Activated naive CD4-positive, alpha-beta T cell (primary cell): ENCODE measurements around the gene FAM90A1.
"Not testable (repeated sequence)": the region's sequence is repeated elsewhere in the genome, so short reads cannot be mapped to it uniquely, and the experiment has no call there.

Experiments
- DNase-seq, 4 experiments: peaks; one replicate each; lab custom pipeline; 2025; lab: John Stamatoyannopoulos, UW

FAM90A1 gene

DNA sequence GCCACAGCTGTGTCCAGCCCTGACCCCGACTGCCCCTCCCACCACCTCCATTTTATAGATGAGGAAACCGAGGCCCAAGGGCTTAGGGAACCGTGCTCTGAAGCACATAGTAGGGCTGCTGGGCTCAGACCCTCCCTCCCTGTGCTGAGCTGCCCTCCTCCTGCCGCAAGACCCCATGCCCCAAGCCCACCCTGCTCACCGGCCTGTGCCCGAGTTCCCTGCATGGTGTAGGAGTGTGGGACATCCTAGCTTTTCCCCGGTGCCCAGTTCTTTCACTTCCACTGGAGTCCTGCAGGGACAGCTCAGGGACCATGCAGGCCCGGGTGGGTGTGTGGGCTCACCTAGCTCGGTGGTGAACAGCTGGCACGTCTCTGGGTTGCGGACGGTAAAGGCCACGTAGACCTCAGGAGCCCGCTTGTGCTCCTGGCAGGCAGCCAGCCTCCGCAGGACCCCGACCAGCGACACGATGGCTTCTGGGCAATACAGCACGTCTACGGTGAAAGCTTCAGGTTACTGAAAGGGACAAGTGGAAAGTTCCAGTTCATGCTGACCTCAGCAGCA, 6.6 kb upstream of the FAM90A1 start:
- not testable (repeated sequence) for DNase-seq

- not testable (repeated sequence) for DNase-seq
Measured at GRCh38 chr12:8233300-8233855, 6.0 kb upstream of the FAM90A1 start.

DNA sequence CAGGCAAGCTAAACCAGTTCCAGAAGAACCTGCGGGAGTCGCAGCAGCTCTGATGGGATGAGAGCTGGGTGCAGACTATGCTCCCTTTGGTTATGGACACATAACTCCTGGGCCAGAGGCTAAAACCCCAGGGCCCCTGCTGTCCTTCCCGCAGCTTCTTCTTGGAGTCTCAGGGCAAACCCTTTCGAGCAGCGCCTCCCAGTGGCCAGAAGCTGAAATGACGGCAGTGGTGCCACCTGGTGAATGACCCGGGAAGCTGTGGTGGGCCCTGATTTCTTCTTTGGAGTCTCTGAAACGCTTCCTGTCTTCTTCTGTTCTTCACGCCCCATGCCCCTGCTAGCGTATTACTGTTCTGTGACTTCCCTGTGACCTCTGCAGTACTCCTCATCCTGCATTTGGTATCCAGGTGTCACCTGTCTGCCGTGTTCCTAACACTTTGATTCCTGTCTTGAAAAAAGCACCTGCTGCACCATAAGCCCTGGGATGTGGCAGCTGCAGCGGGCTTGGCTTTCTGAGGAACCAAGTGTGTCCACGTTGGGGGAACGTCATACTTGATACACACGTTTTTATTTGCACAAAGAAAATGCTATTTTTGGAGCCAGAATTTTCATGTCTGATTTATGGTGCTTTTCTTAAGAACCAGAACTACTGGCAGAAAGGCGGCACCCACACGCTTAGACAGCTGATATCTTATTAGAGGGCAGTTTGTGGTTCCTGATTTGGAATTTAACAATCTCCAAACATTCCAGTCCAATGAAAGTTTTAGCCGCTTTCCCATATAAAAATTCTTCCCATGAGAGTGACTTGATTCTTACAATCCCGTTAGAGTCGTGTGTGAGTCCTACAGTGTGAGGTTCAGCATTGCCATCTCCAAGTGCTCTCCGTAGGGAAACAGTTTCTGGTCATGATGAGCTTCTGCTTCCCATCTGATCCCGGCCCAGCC, 4.5 kb upstream of the FAM90A1 start:
- peak; percentile 10 to 53 (median 38) for DNase-seq

- DNase-seq, result not testable (repeated sequence)
Measured at GRCh38 chr12:8231049-8231448, 3.6 kb upstream of the FAM90A1 start.

DNA sequence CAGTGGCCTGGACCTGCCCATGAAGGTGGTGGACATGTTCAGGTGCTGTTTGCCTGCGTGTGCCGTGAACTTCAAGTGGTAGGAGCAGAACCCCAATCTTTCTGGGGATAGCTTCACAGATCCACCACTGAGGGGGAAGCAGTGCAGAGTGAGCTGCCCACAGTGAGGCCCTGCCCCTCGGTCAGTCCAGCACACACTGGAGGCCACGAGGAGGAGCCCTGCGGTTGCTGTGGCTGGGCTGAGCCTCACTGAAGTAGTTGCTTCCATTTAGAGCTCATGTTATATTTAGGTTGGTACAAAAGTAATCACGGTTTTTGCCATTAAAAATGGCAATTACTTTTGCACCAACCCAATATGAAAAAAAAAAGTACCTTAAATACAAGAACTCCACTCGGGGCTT, 2.1 kb upstream of the FAM90A1 start:
- DNase-seq, result not testable (repeated sequence)

DNA sequence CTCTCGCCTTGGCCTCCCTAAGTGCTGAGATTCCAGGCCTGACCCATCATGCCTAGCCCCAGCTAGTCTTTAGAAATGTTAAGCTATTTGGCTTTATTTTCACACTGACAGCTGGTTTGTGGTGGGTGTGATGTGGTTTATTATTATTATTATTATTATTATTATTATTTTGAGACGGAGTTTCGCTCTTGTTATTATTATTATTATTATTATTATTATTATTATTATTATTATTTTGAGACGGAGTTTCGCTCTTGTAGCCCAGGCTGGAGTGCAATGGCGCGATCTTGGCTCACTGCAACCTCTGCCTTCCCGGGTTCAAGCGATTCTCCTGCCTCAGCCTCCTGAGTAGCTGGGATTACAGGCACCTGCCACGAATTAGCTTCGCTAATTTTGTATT, 1.2 kb upstream of the FAM90A1 start:
- not testable (repeated sequence) for DNase-seq

DNA sequence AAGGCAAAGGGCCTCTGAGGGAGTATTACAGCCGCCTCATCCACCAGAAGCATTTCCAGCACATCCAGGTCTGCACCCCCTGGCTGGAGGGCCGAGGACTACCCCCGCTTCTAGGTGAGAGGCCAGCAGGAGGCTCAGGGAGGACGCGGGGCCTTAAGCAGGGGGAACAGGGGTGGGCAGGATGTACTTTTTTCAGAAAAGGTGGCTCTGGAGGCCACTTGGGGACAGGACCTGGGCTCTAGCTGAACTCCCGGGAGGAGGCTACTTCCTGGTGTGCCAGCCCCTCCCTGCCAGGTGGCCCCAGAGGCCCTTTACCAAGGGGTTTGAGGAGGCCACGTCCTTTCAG, 287 bp upstream of the FAM90A1 start:
- DNase-seq, result not testable (repeated sequence)

DNA sequence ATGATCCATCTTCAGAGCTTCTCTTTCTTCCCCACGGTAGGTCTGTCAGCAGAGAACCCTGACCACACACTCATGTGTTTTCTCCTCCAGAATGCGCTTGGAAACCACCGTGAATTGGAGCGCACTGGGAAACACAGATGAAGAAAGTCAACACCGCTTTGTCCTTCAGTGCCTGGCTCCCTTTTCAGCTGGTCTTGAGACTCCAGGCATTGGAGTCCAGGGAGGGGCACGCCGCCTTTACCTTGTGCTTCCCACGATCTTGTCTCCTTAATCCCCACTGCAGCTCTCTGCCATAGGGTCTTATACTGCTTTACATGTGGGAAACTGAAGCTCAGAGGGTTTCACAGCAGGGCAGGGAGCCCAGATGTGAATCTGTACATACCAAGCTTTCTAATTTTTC, 1.1 kb downstream of the FAM90A1 start:
- no peak for DNase-seq

GRCh38 chr12:8224782-8225181, 2.6 kb downstream of the FAM90A1 start:
- DNase-seq, result not testable (repeated sequence)

- DNase-seq, result not testable (repeated sequence)
Measured at GRCh38 chr12:8223646-8224045, 3.8 kb downstream of the FAM90A1 start.

DNA sequence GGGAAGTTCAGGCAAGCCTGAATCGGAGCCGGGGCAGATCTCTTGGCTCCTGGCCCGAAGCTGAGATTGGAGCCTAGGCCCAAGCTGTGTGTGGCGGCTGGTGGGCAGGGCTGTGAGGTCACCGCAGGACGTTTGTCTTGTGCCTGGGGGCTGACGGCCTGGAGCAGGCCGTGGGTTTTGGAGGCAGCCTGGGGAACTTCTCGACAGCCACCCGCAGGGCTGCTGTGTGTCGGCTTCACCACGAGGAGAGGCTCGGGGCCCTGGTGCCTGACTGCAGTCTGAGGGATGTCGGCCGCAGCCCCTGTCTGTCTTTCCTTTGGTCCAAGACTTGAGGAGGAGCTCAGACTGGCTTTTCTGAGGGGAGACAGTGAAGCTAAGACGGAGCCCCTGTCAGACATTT, 5.1 kb downstream of the FAM90A1 start:
- not testable (repeated sequence) for DNase-seq

DNA sequence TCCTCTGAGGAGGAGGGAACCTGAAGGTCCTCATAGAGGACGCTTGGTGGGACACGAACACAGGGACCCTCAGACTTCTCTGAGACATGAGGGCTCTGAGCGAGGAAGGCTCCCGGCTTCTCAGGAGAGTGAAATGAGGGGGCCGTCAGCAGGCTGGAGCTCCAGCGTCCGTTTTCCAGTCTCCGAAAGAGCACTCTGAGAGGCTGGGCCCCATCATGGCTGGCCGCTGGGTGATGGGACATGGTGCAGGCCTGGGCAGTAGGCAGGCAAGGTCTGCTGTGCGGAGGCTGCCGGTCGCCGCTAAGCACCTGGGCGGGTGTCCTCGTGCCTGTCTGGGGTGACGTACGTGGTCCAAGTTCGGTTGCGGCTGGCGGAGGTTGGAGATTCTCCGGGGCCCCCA, 5.6 kb downstream of the FAM90A1 start:
- not testable (repeated sequence) for DNase-seq

- not testable (repeated sequence) for DNase-seq
Measured at GRCh38 chr12:8221375-8221774, 6.0 kb downstream of the FAM90A1 start.

DNA sequence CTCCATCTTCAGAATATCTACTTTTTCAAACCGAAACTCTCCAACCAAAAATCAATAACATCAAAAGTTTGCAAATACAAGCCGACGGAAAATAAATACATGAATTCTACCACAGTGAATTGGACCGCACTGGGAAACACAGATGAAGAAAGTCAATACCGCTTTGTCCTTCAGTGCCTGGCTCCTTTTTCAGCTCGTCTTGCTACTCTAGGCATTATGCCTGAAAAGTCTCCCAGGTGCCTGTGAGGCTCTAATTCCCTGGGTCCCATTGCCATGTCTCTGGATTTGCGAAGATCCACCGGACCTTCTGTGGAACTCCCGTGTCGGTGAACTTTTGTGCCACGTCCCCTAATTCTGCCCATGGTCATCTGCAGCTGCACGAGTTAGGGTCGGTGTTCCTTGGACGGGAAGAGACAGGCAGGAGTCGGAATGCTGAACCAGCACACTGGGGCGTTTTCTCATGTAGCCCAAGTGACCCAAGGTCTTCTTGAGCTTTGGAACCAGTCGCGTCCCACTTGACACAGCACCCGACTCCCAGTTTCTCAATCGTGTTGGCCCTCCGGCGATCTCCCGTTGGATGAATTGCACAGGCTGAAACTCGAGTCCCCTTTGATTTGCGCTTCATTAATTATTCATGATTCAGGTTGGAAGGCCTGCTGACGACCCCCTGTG, 8.6 kb downstream of the FAM90A1 start:
- DNase-seq, result not testable (repeated sequence)

GRCh38 chr12:8197685-8198308, 29.6 kb downstream of the FAM90A1 start:
- not testable (repeated sequence) for DNase-seq

GRCh38 chr12:8188088-8188487, 39.3 kb downstream of the FAM90A1 start:
- not testable (repeated sequence) for DNase-seq

DNA sequence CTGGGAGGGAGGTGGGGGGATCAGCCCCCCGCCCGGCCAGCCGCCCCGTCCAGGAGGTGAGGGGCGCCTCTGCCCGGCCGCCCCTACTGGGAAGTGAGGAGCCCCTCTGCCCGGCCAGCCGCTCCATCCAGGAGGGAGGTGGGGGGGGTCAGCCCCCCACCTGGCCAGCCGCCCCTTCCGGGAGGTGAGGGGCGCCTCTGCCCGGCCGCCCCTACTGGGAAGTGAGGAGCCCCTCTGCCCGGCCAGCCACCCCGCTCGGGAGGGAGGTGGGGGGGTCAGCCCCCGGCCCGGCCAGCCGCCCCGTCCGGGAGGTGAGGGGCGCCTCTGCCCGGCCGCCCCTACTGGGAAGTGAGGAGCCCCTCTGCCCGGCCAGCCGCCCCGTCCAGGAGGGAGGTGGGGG, 43.2 kb downstream of the FAM90A1 start:
- DNase-seq, result not testable (repeated sequence)

DNA sequence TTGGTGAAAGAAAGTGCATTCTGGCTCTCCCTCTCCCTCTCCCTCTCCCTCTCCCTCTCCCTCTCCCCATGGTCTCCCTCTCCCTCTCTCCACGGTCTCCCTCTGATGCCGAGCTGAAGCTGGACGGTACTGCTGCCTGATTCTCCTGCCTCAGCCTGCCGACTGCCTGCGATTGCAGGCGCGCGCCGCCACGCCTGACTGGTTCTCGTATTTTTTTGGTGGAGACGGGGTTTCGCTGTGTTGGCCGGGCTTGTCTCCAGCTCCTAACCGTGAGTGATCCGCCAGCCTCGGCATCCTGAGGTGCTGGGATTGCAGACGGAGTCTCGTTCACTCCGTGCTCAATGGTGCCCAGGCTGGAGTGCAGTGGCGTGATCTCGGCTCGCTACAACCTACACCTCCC, 44.1 kb downstream of the FAM90A1 start:
- not testable (repeated sequence) for DNase-seq

GRCh38 chr12:8182923-8183322, 44.5 kb downstream of the FAM90A1 start:
- DNase-seq, result not testable (repeated sequence)

- not testable (repeated sequence) for DNase-seq
Measured at GRCh38 chr12:8181271-8181670, 46.1 kb downstream of the FAM90A1 start.

- DNase-seq, result peak; percentile 36 to 70 (median 48)
Measured at GRCh38 chr12:8179989-8180585, 47.3 kb downstream of the FAM90A1 start.
